ENCODE results near the gene FGFRL1. TPM values are rescaled to one million over a fixed set of nuclear protein-coding genes. Genes with fewer than 3 reads are reported as not detected.

The FGFRL1 gene
- total and polyA plus RNA-seq, 2 of the 13 experiments (the other 11 are each of a cell fraction or from before 2014, with no cell fraction given), result 19.1 to 30.6 TPM

- Histone ChIP-seq H3K9me3 (ENCODE audit: low read length) (no peaks in the 10 kb centered on the region), H3K9ac (ENCODE audit: insufficient read depth, low read depth, low read length) (no peak overlapping the region), H2AFZ (ENCODE audit: low read length) (no peak overlapping the region), H3K4me3 (replicated peaks in 1 of 3; ENCODE audit: insufficient read depth in 1 of 3, low read depth in 2 of 3, low read length in 3 of 3) (no peak overlapping the region), H3K79me2 (ENCODE audit: insufficient read depth, low read length) (no peaks in the 10 kb centered on the region), H3K27me3 (ENCODE audit: control insufficient read depth in 1 of 2, insufficient read depth in 2 of 2, low read length in 2 of 2) (no peaks in the 10 kb centered on the region), H3K4me1 (ENCODE audit: insufficient read depth, low read length) (peaks cover 10% of the 10 kb centered on the region), H3K27ac (ENCODE audit: extremely low read length, insufficient read depth, low read length) (no peak overlapping the region), H3K4me2 (ENCODE audit: low read depth, low read length) (no peak overlapping the region), H3K36me3 (replicated peaks in 1 of 2; ENCODE audit: control insufficient read depth in 1 of 2, insufficient read depth in 2 of 2, low read length in 2 of 2) (0 out of 5 replicates have a peak, but pooled peaks cover 0 to 1% of the 10 kb centered on the region in 2 experiments), H4K20me1 (ENCODE audit: insufficient read depth, low read length) (peaks cover 3% of the 10 kb centered on the region; the same call in 1 of the 2 replicates)
- ChIA-PET CTCF (ENCODE audit: low intra/inter-chr PET ratio, low total read pairs) (no interaction called here), POLR2A (no interaction called here)
- FAIRE-seq (no peak), DNase-seq (ENCODE audit: low spot score) (no peak), ATAC-seq (no peak)
- WGBS (ENCODE audit: low lambda C conversion rate), result 97% methylated on average over 45 of the region's 76 CpGs
- TF ChIP-seq IRF1 (CRISPR knock-in tag; IDR thresholded peaks at IDR 0.05; ENCODE audit: low read depth) (no peak), SRY (CRISPR knock-in tag; IDR thresholded peaks at IDR 0.05) (no peak), RBAK (CRISPR knock-in tag; IDR thresholded peaks at IDR 0.05) (no peak), MTERF4 (CRISPR knock-in tag; IDR thresholded peaks at IDR 0.05) (no peak)
- intact Hi-C loops (cut with micrococcal nuclease; ENCODE audit: unreplicated experiment) (no loop called here), in situ Hi-C loops (cut with HindIII; ENCODE audit: extremely low pct_ligation_motif_present, low pct_unique_long_range_greater_than_20kb) (no loop called here)
- no TSS peak for BruUV-seq (replicated peaks)
These were observed 44.0 kb upstream of the FGFRL1 start for GRCh38 chr4:967113-968104.

- Histone ChIP-seq H4K20me1 (ENCODE audit: insufficient read depth, low read length) (peaks cover 3% of the 10 kb centered on the region; the same call in 1 of the 2 replicates), H2AFZ (ENCODE audit: low read length) (no peak overlapping the region), H3K27me3 (ENCODE audit: control insufficient read depth in 1 of 2, insufficient read depth in 2 of 2, low read length in 2 of 2) (no peaks in the 10 kb centered on the region), H3K4me2 (ENCODE audit: low read depth, low read length) (no peak overlapping the region), H3K9me3 (ENCODE audit: low read length) (no peaks in the 10 kb centered on the region), H3K4me3 (replicated peaks in 1 of 3; ENCODE audit: insufficient read depth in 1 of 3, low read depth in 2 of 3, low read length in 3 of 3) (no peak overlapping the region), H3K79me2 (ENCODE audit: insufficient read depth, low read length) (no peaks in the 10 kb centered on the region), H3K27ac (ENCODE audit: extremely low read length, insufficient read depth, low read length) (no peak overlapping the region), H3K4me1 (ENCODE audit: insufficient read depth, low read length) (peaks cover 10% of the 10 kb centered on the region), H3K9ac (ENCODE audit: insufficient read depth, low read depth, low read length) (no peak overlapping the region), H3K36me3 (replicated peaks in 1 of 2; ENCODE audit: control insufficient read depth in 1 of 2, insufficient read depth in 2 of 2, low read length in 2 of 2) (no peaks in the 10 kb centered on the region)
- ATAC-seq (no peak), DNase-seq (ENCODE audit: low spot score) (no peak), FAIRE-seq (no peak)
- WGBS (ENCODE audit: low lambda C conversion rate), result 96% methylated on average over 19 of the region's 24 CpGs
- BruUV-seq (replicated peaks), result no TSS peak
- CTCF ChIA-PET (ENCODE audit: low intra/inter-chr PET ratio, low total read pairs), result no interaction called here
- TF ChIP-seq ZNF335 (CRISPR knock-in tag; IDR thresholded peaks at IDR 0.05), result no peak
- TF ChIP-seq ZNF468 (CRISPR knock-in tag; IDR thresholded peaks at IDR 0.05), result no peak
- no peak for TF ChIP-seq ZNF501 (CRISPR knock-in tag; IDR thresholded peaks at IDR 0.05)
- intact Hi-C loops (cut with micrococcal nuclease; ENCODE audit: unreplicated experiment), result no loop called here
- in situ Hi-C loops (cut with HindIII; ENCODE audit: extremely low pct_ligation_motif_present, low pct_unique_long_range_greater_than_20kb), result no loop called here
- POLR2A ChIA-PET, result no interaction called here
These were observed 43.2 kb upstream of the FGFRL1 start for GRCh38 chr4:968221-968620.

Data from HepG2 (cell line).